IMR-90 (cell line): Measurements from ENCODE around the gene PDE4B. TPM values are rescaled to one million over a fixed set of nuclear protein-coding genes. Genes with fewer than 3 reads are reported as not detected.
"Not testable (repeated sequence)": the region's sequence is repeated elsewhere in the genome, so short reads cannot be mapped to it uniquely, and the experiment has no call there.

ENCODE experiments used
- ATAC-seq: fragments of 200-7000 bp; cut with Tn5 transposase; 2 replicates; pipeline ENCODE4 v1.9.1; 2020; ENCODE audit warnings: low read depth, mild to moderate bottlenecking, moderate library complexity
- BruUV-seq: library from RNA; stranded (reverse); fragments of 400-500 nt; replicated peaks from 2 replicates; lab custom pipeline; 2021; lab: Mats Ljungman, UMichigan
- CTCF ChIA-PET: fragments of 300-600 bp; formaldehyde crosslinking; extraction: SDS; loops from one replicate; lab custom pipeline; 2021; ENCODE audit warnings: antibody characterized with exemption; lab: Yijun Ruan, JAX
- POLR2A ChIA-PET: fragments of 300-600 bp; sonication (Branson Sonifier 250); formaldehyde crosslinking; loops from one replicate; lab custom pipeline; 2022; ENCODE audit warnings: antibody characterized with exemption; ENCODE audit not compliant: unreplicated experiment; lab: Charles Lee
- DNase-seq: peaks from one replicate; pipeline ENCODE4 v3.0.0; 2013
- H2AFZ ChIP-seq: replicated peaks from 2 replicates; pipeline ENCODE3; 2013; ENCODE audit warnings: low read length, mild to moderate bottlenecking; ENCODE audit not compliant: poor library complexity
- H2AK5ac ChIP-seq: 2 replicates; pipeline ENCODE4 v1.6.1; 2013; ENCODE audit warnings: low read depth, low read length, inconsistent platforms
- H2AK9ac ChIP-seq: replicated peaks from 2 replicates; pipeline ENCODE3; 2013; ENCODE audit warnings: mild to moderate bottlenecking, low read depth, low read length, moderate library complexity; ENCODE audit not compliant: poor library complexity
- H2BK120ac ChIP-seq: 2 replicates; pipeline ENCODE4 v1.6.1; 2013; ENCODE audit warnings: low read depth, low read length, inconsistent platforms
- H2BK15ac ChIP-seq: 3 replicates; pipeline ENCODE4 v1.6.1; 2013; ENCODE audit warnings: low read depth, low read length, inconsistent platforms
- H2BK20ac ChIP-seq: 2 replicates; pipeline ENCODE4 v1.6.1; 2013; ENCODE audit warnings: low read depth, mild to moderate bottlenecking, inconsistent platforms, low read length, moderate library complexity
- H2BK5ac ChIP-seq: 2 replicates; pipeline ENCODE4 v1.6.1; 2013; ENCODE audit warnings: mild to moderate bottlenecking, low read depth, low read length, inconsistent platforms; ENCODE audit not compliant: poor library complexity, severe bottlenecking
- H3K14ac ChIP-seq: replicated peaks from 2 replicates; pipeline ENCODE4 v1.6.1; 2013; ENCODE audit warnings: low read depth, low read length, inconsistent platforms
- H3K18ac ChIP-seq: 2 replicates; pipeline ENCODE4 v1.6.1; 2013; ENCODE audit warnings: low read depth, low read length, control low read depth
- H3K23ac ChIP-seq: 2 replicates; pipeline ENCODE4 v1.6.1; 2013; ENCODE audit warnings: low read depth, low read length, inconsistent platforms
- H3K27ac ChIP-seq: 2 replicates; pipeline ENCODE4 v1.5.1; 2013; ENCODE audit warnings: mild to moderate bottlenecking, control low read depth, low read length; ENCODE audit not compliant: insufficient read depth
- H3K27me3 ChIP-seq: 2 replicates; pipeline ENCODE4 v1.6.1; 2013; ENCODE audit warnings: low read length; ENCODE audit not compliant: control insufficient read depth, insufficient read depth
- H3K36me3 ChIP-seq: 2 replicates; pipeline ENCODE4 v1.6.1; 2013; ENCODE audit warnings: low read length, mixed read lengths; ENCODE audit not compliant: control insufficient read depth, insufficient read depth
- H3K4ac ChIP-seq: 2 replicates; pipeline ENCODE4 v1.6.1; 2013; ENCODE audit warnings: low read depth, low read length, inconsistent platforms
- H3K4me1 ChIP-seq: 2 replicates; pipeline ENCODE4 v1.6.1; 2013; ENCODE audit warnings: low read length, mixed read lengths; ENCODE audit not compliant: control insufficient read depth, insufficient read depth
- H3K4me2 ChIP-seq: 2 replicates; pipeline ENCODE4 v1.6.1; 2013; ENCODE audit warnings: low read depth, mild to moderate bottlenecking, control low read depth, low read length, moderate library complexity
- H3K4me3 ChIP-seq: 2 replicates; pipeline ENCODE4 v1.5.1; 2013; ENCODE audit warnings: low read depth, mild to moderate bottlenecking, control low read depth, low read length, moderate library complexity; ENCODE audit not compliant: insufficient read depth
- H3K56ac ChIP-seq: 2 replicates; pipeline ENCODE4 v1.6.1; 2013; ENCODE audit warnings: low read length, inconsistent platforms; ENCODE audit not compliant: insufficient read depth; ENCODE audit errors: extremely low read depth
- H3K79me1 ChIP-seq, 2 experiments: 2 replicates each; pipeline ENCODE4 v1.6.1; 2013; ENCODE audit warnings: low read length in 2 of 2, inconsistent platforms in 1 of 2, low read depth in 1 of 2
- H3K9ac ChIP-seq: 2 replicates; pipeline ENCODE4 v1.6.1; 2013; ENCODE audit warnings: low read depth, low read length, control low read depth
- H3K9me1 ChIP-seq: 2 replicates; pipeline ENCODE4 v1.6.1; 2013; ENCODE audit warnings: low read length, inconsistent platforms; ENCODE audit not compliant: insufficient read depth
- H3K9me3 ChIP-seq: 2 replicates; pipeline ENCODE4 v1.6.1; 2013; ENCODE audit warnings: low read length; ENCODE audit not compliant: control insufficient read depth, insufficient read depth
- H4K20me1 ChIP-seq: 2 replicates; pipeline ENCODE4 v1.6.1; 2013; ENCODE audit warnings: low read length, inconsistent platforms; ENCODE audit not compliant: insufficient read depth
- H4K5ac ChIP-seq: 2 replicates; pipeline ENCODE4 v1.6.1; 2013; ENCODE audit warnings: mild to moderate bottlenecking, low read depth, low read length, control low read depth
- H4K8ac ChIP-seq, 2 experiments: 2 replicates each; pipeline ENCODE4 v1.6.1; 2013; ENCODE audit warnings: low read depth in 2 of 2, low read length in 2 of 2, control low read depth in 1 of 2, inconsistent platforms in 1 of 2
- H4K91ac ChIP-seq: 2 replicates; pipeline ENCODE4 v1.6.1; 2013; ENCODE audit warnings: low read depth, low read length, inconsistent platforms; ENCODE audit not compliant: insufficient read depth
- WGBS, 2 experiments: methylation state at CpG; one replicate each; pipeline versions ENCODE4 v1.1.5 to v1.1.7; 2013; ENCODE audit warnings: missing lambda C conversion rate in 2 of 2; ENCODE audit not compliant: insufficient read length in 1 of 2; ENCODE audit errors: extremely low coverage in 2 of 2; 5-methylcytosine and 5-hydroxymethylcytosine counted together
- dilution Hi-C: fragments of 300-500 bp; cut with HindIII; formaldehyde crosslinking; loops from one replicate; pipeline ENCODE4 v1.14.3; 2018; ENCODE audit warnings: low sequenced_read_pairs; ENCODE audit not compliant: unreplicated experiment
- in situ Hi-C: fragments of 300-500 bp; cut with MboI; formaldehyde crosslinking; loops from 3 replicates; pipeline ENCODE4 v1.14.3; 2019; ENCODE audit warnings: low sequenced_read_pairs, inconsistent platforms, mixed read lengths
- intact Hi-C: fragments of 100-400 bp; cut with micrococcal nuclease; formaldehyde crosslinking; loops from 2 replicates; pipeline ENCODE4 v1.10.0; 2022
- polyA plus RNA-seq, 3 experiments: library from polyadenylated mRNA; depleted of rRNA; stranded (reverse); fragments of >200 nt; gene quantifications; 2 replicates each; pipeline ENCODE4 v1.2.3, GENCODE V29; 2012; ENCODE audit warnings: low replicate concordance in 1 of 3
- total RNA-seq: library from RNA; depleted of rRNA; stranded (reverse); fragments of >200 nt; gene quantifications from 2 replicates; pipeline ENCODE4 v1.2.3, GENCODE V29; 2012

The PDE4B gene
- total and polyA plus RNA-seq, 2 of the 4 experiments (the other 2 are of a cell fraction), result 5.8 to 21.3 TPM

DNA sequence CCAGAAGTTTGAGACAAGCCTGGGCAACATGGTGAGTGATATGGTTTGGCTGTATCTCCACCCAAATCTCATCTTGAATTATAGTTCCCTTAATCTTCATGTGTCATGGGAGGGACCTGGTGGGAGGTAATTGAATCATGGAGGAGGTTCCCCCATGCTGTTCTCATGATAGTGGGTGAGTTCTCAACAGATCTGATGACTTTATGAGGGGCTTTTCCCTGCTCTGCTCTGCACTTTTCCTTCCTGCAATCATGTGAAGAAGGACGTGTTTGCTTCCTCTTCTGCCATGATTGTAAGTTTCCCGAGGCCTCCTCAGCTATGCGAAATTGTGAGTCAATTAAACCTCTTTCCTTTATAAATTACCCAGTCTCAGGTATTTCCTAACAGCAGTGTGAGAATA, 213.8 kb downstream of the PDE4B start:
- H4K20me1 ChIP-seq, result not testable (repeated sequence)

More for the DNA sequence above, 213.8 kb downstream of the PDE4B start:
- H4K91ac ChIP-seq, H3K4me3 ChIP-seq, in situ Hi-C loops, H3K14ac ChIP-seq, dilution Hi-C loops, BruUV-seq, intact Hi-C loops, H3K23ac ChIP-seq, H3K9ac ChIP-seq, H3K4me2 ChIP-seq, H2AK9ac ChIP-seq, CTCF ChIA-PET, H2AK5ac ChIP-seq, H2BK20ac ChIP-seq, POLR2A ChIA-PET, H2BK15ac ChIP-seq, DNase-seq, H3K27me3 ChIP-seq, H4K8ac ChIP-seq, H4K5ac ChIP-seq, H3K56ac ChIP-seq, H3K9me1 ChIP-seq, H2BK120ac ChIP-seq, H2AFZ ChIP-seq, H2BK5ac ChIP-seq, H3K4ac ChIP-seq, H3K36me3 ChIP-seq, H3K4me1 ChIP-seq, H3K27ac ChIP-seq, H3K9me3 ChIP-seq, ATAC-seq, H3K79me1 ChIP-seq, H3K18ac ChIP-seq: not testable (repeated sequence)
- WGBS, 2 experiments, result no CpG with 5 or more reads among the region's 3 CpGs
